Rectal smooth muscle tissue (tissue), 1 donor: ENCODE measurements around the gene CIB1.

Source experiments
- H3K27ac ChIP-seq: one replicate; pipeline ENCODE4 v1.7.0; 2013; ENCODE audit warnings: low read depth, low read length, inconsistent platforms
- H3K27me3 ChIP-seq: one replicate; pipeline ENCODE4 v1.7.0; 2013; ENCODE audit warnings: low read length; ENCODE audit not compliant: control insufficient read depth, insufficient read depth
- H3K36me3 ChIP-seq: one replicate; pipeline ENCODE4 v1.7.0; 2013; ENCODE audit warnings: low read length; ENCODE audit not compliant: control insufficient read depth, insufficient read depth
- H3K4me1 ChIP-seq: one replicate; pipeline ENCODE4 v1.7.0; 2013; ENCODE audit warnings: low read length; ENCODE audit not compliant: control insufficient read depth, insufficient read depth
- H3K4me3 ChIP-seq: one replicate; pipeline ENCODE4 v1.7.0; 2013; ENCODE audit warnings: low read length
- H3K9ac ChIP-seq: one replicate; pipeline ENCODE4 v1.7.0; 2013; ENCODE audit warnings: low read length

Gene CIB1

DNA sequence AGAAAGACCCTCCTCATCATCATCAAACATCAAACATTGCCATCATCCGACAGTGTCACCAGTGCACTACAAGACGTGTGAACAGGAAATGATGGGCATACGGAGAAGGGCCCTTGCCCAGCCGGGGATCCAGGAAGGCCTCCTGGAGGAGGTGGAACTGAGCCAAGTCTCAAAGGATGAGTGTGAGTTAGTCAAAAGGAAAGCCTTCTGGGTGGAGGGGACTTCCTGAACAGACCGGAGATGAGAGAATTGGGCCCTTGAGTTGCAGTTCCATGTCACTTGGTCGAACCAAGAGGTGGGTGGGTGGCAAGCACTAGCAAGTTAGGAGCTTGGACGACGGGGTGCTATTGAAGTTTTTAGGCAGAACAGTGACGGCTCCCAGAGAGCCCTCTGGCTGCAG lies 24.1 kb downstream of the CIB1 start:
- no peaks in the 10 kb centered on the region for H3K27me3 ChIP-seq
- H3K36me3 ChIP-seq = peaks cover 21% of the 10 kb centered on the region
- peaks cover 19% of the 10 kb centered on the region for H3K4me1 ChIP-seq
- H3K27ac ChIP-seq = no peak overlapping the region
- H3K4me3 ChIP-seq = no peak overlapping the region
- H3K9ac ChIP-seq = no peak overlapping the region

DNA sequence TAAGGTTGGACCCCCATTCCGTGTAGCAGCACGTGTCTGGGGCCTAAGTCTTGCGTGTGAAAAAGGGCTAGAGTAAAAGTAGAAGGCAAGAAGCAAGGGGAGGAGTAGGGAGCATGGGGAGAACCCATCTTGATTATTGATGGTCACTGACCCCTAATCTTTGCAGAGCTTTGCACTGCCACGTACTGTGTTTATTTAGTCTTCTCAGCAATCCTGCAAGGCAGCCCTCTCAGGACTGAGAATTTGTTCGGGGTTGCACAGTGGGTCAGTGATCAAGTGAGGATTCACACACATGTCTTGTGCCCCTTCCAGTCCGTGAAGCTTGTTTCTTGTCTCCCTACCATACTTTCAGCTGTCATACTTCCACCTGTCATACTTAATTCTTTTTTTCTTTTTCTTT lies 25.4 kb downstream of the CIB1 start:
- no peak overlapping the region for H3K9ac ChIP-seq
- H3K27me3 ChIP-seq = no peaks in the 10 kb centered on the region
- peaks cover 21% of the 10 kb centered on the region for H3K36me3 ChIP-seq
- peaks cover 21% of the 10 kb centered on the region for H3K4me1 ChIP-seq
- H3K27ac ChIP-seq = no peak overlapping the region
- H3K4me3 ChIP-seq = no peak overlapping the region

GRCh38 chr15:90207252-90207651 lies 26.5 kb downstream of the CIB1 start:
- Histone ChIP-seq H3K36me3 (peaks cover 18% of the 10 kb centered on the region), H3K27ac (no peak overlapping the region), H3K4me3 (no peak overlapping the region), H3K4me1 (peaks cover 19% of the 10 kb centered on the region), H3K9ac (no peak overlapping the region), H3K27me3 (no peaks in the 10 kb centered on the region)

DNA sequence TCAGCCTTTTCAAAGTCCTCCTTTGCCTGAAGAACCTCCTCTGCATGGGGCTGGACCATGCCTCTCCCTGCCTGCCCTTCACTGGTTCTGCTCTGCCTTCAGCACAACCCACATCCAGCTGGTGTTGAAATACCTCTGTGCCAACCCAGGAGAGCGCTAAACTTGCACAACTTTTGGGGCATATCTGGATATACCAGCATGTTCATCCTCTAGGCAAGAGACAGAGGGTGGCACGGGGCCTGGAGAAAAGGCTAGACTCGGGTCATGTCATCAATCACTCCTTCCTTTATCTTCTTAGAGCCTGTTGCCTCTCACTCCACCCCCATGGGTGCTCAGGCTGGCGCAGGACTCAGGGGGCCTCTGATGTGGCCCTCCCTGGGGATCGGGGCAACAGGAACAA lies 27.9 kb downstream of the CIB1 start:
- Histone ChIP-seq H3K36me3 (peaks cover 18% of the 10 kb centered on the region), H3K27me3 (no peaks in the 10 kb centered on the region), H3K9ac (no peak overlapping the region), H3K4me3 (no peak overlapping the region), H3K27ac (no peak overlapping the region), H3K4me1 (peaks cover 10% of the 10 kb centered on the region)

- no peak overlapping the region for H3K27ac ChIP-seq
- H3K36me3 ChIP-seq = peaks cover 15% of the 10 kb centered on the region
- no peak overlapping the region for H3K9ac ChIP-seq
- H3K4me1 ChIP-seq = peaks cover 7% of the 10 kb centered on the region
- no peaks in the 10 kb centered on the region for H3K27me3 ChIP-seq
- no peak overlapping the region for H3K4me3 ChIP-seq
Measured at GRCh38 chr15:90205050-90205848, 28.5 kb downstream of the CIB1 start.

DNA sequence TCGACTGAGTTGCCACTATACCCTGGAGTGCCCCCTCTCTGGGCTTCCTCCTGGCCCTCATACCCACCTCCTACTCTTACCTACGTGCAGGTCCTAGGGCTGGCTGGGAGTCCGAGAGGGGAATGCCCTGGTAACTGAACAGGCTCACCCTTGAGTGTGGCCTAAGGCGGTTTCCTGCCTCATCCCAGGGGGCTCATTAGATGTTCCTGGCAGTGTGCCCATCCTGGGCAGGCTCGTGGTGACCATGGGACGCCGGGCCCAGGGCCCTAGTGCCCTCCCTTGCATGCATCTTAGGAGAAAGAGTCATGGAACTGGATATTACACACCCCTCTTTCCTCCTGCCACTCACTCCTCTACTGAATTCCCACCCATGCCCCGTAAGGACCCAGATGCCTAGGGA lies 29.8 kb downstream of the CIB1 start:
- no peaks in the 10 kb centered on the region for H3K27me3 ChIP-seq
- peaks cover 9% of the 10 kb centered on the region for H3K36me3 ChIP-seq
- H3K4me3 ChIP-seq = no peak overlapping the region
- no peak overlapping the region for H3K9ac ChIP-seq
- peak overlapping the region; percentile 4 for H3K27ac ChIP-seq
- peaks cover 6% of the 10 kb centered on the region for H3K4me1 ChIP-seq

DNA sequence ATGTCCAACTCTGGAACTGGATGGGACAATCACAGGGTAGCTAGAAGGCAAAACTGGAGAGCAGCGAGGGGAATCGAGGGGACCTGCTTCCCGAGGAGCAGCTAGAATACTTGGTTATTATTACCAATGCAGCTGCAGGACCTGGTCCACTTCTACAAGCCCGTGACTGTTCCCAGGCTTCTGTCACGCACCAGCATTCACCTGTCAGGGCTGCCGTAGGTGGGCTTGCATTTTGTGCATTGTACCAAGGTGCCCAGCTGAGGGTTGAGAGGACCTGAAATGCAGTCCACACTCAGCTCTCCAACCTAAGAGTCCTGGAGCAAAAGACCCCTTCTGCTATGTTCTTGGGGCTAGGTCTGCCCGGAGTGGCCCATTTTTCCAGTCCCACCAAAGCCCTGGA lies 30.3 kb downstream of the CIB1 start:
- Histone ChIP-seq H3K27me3 (no peaks in the 10 kb centered on the region), H3K36me3 (peaks cover 9% of the 10 kb centered on the region), H3K4me3 (no peak overlapping the region), H3K4me1 (peaks cover 6% of the 10 kb centered on the region), H3K27ac (peak overlapping the region; percentile 4), H3K9ac (no peak overlapping the region)

- Histone ChIP-seq H3K27ac (no peak overlapping the region), H3K4me1 (peaks cover 6% of the 10 kb centered on the region), H3K27me3 (no peaks in the 10 kb centered on the region), H3K4me3 (peak overlapping the region; percentile 81), H3K9ac (no peak overlapping the region), H3K36me3 (peaks cover 9% of the 10 kb centered on the region)
Measured at GRCh38 chr15:90202929-90203328, 30.8 kb downstream of the CIB1 start.

DNA sequence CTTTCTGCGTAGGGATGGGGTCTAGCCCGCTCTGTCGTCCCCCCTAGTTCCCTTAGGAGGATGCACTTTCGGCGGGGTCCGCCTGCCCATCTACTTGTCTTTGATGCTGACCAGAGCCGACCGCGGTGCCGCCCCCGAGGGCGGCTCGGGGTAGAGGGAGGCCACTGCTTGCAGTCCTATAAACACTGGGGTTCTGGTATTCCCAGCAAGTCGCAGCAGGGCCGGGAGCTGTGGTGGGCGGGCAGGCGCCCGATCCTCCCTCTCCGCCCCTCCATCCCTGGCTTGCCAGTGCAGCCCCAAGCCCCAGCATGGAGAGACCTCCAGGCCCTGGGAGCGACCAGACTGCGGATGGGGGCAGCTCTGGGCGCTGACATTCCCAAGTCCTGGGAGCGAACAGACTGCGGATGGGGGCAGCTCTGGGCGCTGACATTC lies 31.8 kb downstream of the CIB1 start:
- peak overlapping the region; percentile 90 for H3K27ac ChIP-seq
- peak overlapping the region; percentile 72 for H3K9ac ChIP-seq
- peaks cover 9% of the 10 kb centered on the region for H3K36me3 ChIP-seq
- H3K4me1 ChIP-seq = peaks cover 6% of the 10 kb centered on the region
- peak overlapping the region; percentile 81 for H3K4me3 ChIP-seq
- H3K27me3 ChIP-seq = no peaks in the 10 kb centered on the region

- H3K9ac ChIP-seq = peak within 1 kb of the TSS; percentile 72
- peak within 1 kb of the TSS; percentile 90 for H3K27ac ChIP-seq
- H3K4me3 ChIP-seq = peak within 1 kb of the TSS; percentile 81
- peaks cover 6% of the 10 kb centered on the region for H3K36me3 ChIP-seq
- H3K27me3 ChIP-seq = no peaks in the 10 kb centered on the region
- peaks cover 6% of the 10 kb centered on the region for H3K4me1 ChIP-seq
Measured at GRCh38 chr15:90201130-90201943, 32.4 kb downstream of the CIB1 start, which contains the start of gene SEMA4B. TSS of gene SEMA4B (plus strand) at chr15:90201330. CDS start at chr15:90201579, 249 bp downstream.

GRCh38 chr15:90200534-90201129 lies 33.1 kb downstream of the CIB1 start:
- no peaks in the 10 kb centered on the region for H3K27me3 ChIP-seq
- H3K4me1 ChIP-seq = peaks cover 6% of the 10 kb centered on the region
- H3K36me3 ChIP-seq = no peaks in the 10 kb centered on the region
- no peak overlapping the region for H3K9ac ChIP-seq
- peak overlapping the region; percentile 81 for H3K4me3 ChIP-seq
- H3K27ac ChIP-seq = peak overlapping the region; percentile 90

- no peak overlapping the region for H3K27ac ChIP-seq
- peaks cover 27% of the 10 kb centered on the region for H3K4me1 ChIP-seq
- H3K9ac ChIP-seq = no peak overlapping the region
Measured at GRCh38 chr15:90194655-90195054, 39.1 kb downstream of the CIB1 start.

More at GRCh38 chr15:90194655-90195054, 39.1 kb downstream of the CIB1 start:
- H3K36me3 ChIP-seq = peaks cover 2% of the 10 kb centered on the region
- no peak overlapping the region for H3K4me3 ChIP-seq
- H3K27me3 ChIP-seq = no peaks in the 10 kb centered on the region
